ENCODE data around the gene CST3.

CST3 gene

DNA sequence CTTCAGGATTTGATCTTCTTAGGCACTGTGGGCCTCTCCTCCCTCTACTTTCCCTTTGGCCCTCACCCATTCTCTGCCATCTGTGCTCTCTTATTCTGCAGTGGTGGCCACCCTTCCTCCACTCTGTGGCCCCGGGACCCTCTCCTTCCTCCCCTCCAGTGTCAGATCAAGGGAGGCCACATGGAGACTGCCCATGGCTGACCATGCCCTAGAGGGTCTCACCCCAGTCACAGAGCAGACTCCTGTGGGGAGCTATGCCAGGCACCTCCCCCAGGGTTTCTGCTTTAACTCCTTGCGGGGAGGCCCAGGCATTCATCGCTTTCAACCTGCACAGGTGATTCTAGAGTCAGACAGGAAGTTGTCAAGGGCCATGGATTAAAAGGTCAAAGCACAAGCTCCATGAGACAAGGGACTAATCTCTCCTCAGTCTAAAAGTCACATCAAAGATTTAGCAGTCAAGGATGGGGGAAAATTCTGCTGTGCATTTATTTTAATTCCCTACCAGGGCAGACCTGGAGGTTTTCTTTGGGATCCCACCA is 15.7 kb upstream of the CST3 start:
- Histone ChIP-seq H3K27ac (ENCODE audit: low read length) (no peak overlapping the region), H3K9me3 (replicated peaks; ENCODE audit: insufficient read depth, low read length) (no peaks in the 10 kb centered on the region), H3K4me2 (ENCODE audit: low read depth, low read length) (no peak overlapping the region)

DNA sequence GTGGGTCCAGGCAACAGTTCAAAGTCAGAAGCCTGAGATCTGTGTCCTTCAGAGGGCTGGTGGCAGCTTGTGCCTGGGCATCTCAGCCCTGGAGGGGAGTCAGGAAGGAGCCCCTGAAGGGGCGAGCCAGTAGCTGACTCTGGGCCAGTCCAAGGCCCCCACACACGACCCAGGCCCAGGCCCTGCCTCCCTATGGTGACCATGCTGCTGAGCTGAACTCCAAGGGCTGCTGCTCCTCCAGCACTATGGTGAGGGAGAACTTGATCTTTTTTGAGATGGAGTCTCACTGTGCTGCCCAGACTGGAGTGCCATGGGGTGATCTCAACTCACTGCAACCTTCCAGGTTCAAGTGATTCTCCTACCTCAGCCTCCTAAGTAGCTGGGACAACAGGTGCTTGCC is 15.2 kb upstream of the CST3 start:
- DNase-seq: no peak
- Histone ChIP-seq H3K9me2 (replicated peaks; ENCODE audit: insufficient read depth, low read length) (no peaks in the 10 kb centered on the region), H3K9ac (ENCODE audit: low read length) (no peak overlapping the region), H3K27me3 (replicated peaks; ENCODE audit: insufficient read depth, low read length) (no peaks in the 10 kb centered on the region), H2AFZ (ENCODE audit: low read length) (no peak overlapping the region), H3K4me3 (ENCODE audit: low read length) (no peak overlapping the region), H3F3A (ENCODE audit: insufficient read depth, low read length) (no peaks in the 10 kb centered on the region), H3K4me1 (ENCODE audit: low read length) (no peaks in the 10 kb centered on the region), H3K79me2 (ENCODE audit: low read length) (no peaks in the 10 kb centered on the region), H4K20me1 (ENCODE audit: insufficient read depth, low read length) (no peaks in the 10 kb centered on the region), H3K27ac (ENCODE audit: low read length) (no peak overlapping the region), H3K9me3 (replicated peaks; ENCODE audit: insufficient read depth, low read length) (no peaks in the 10 kb centered on the region), H3K4me2 (ENCODE audit: low read depth, low read length) (no peak overlapping the region), H3K36me3 (replicated peaks; ENCODE audit: insufficient read depth, low read length) (no peaks in the 10 kb centered on the region)
- TF ChIP-seq EZH2 (optimal IDR thresholded peaks at IDR 0.05; ENCODE audit: low read depth, low read length) (no peak), EZH2phosphoT487 (IDR thresholded peaks at IDR 0.05; ENCODE audit: low read length) (no peak)
- TF ChIP-seq, protein P1, sequence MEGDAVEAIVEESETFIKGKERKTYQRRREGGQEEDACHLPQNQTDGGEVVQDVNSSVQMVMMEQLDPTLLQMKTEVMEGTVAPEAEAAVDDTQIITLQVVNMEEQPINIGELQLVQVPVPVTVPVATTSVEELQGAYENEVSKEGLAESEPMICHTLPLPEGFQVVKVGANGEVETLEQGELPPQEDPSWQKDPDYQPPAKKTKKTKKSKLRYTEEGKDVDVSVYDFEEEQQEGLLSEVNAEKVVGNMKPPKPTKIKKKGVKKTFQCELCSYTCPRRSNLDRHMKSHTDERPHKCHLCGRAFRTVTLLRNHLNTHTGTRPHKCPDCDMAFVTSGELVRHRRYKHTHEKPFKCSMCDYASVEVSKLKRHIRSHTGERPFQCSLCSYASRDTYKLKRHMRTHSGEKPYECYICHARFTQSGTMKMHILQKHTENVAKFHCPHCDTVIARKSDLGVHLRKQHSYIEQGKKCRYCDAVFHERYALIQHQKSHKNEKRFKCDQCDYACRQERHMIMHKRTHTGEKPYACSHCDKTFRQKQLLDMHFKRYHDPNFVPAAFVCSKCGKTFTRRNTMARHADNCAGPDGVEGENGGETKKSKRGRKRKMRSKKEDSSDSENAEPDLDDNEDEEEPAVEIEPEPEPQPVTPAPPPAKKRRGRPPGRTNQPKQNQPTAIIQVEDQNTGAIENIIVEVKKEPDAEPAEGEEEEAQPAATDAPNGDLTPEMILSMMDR (IDR thresholded peaks at IDR 0.05; ENCODE audit: low read length): no peak

More for the DNA sequence above, 15.7 kb upstream of the CST3 start:
- no peak overlapping the region for H3K4me3 ChIP-seq (ENCODE audit: low read length)
- H3F3A ChIP-seq (ENCODE audit: insufficient read depth, low read length): no peaks in the 10 kb centered on the region
- H3K9me2 ChIP-seq (replicated peaks; ENCODE audit: insufficient read depth, low read length): no peaks in the 10 kb centered on the region
- TF ChIP-seq EZH2 (optimal IDR thresholded peaks at IDR 0.05; ENCODE audit: low read depth, low read length): no peak
- TF ChIP-seq, protein P1 (IDR thresholded peaks at IDR 0.05; ENCODE audit: low read length): no peak
- TF ChIP-seq EZH2phosphoT487 (IDR thresholded peaks at IDR 0.05; ENCODE audit: low read length): no peak
- H3K9ac ChIP-seq (ENCODE audit: low read length): no peak overlapping the region
- no peaks in the 10 kb centered on the region for H3K36me3 ChIP-seq (replicated peaks; ENCODE audit: insufficient read depth, low read length)
- H3K4me1 ChIP-seq (ENCODE audit: low read length): no peaks in the 10 kb centered on the region
- no peaks in the 10 kb centered on the region for H3K27me3 ChIP-seq (replicated peaks; ENCODE audit: insufficient read depth, low read length)
- no peaks in the 10 kb centered on the region for H3K79me2 ChIP-seq (ENCODE audit: low read length)
- no peak overlapping the region for H2AFZ ChIP-seq (ENCODE audit: low read length)
- no peak for DNase-seq
- no peaks in the 10 kb centered on the region for H4K20me1 ChIP-seq (ENCODE audit: insufficient read depth, low read length)

DNA sequence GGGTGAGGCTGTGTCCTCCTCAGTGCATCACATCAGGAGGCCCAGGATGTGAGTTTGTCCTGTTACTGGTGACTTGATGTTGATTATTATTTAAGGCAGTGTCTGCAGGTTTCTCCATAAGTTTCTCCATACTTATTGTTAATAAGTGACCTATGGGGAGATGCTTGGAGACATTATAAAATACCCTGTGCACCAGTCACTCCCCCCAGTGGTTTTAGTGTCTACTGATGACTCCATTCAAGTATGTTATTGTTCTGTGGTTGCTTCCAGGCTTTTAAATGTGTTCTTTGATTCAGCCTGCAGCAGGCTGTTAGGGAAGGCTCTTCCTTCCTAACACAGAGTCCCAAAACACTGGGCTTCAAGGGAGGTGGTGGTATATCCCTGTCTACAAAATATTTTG is 14.6 kb upstream of the CST3 start:
- Histone ChIP-seq H3K36me3 (replicated peaks; ENCODE audit: insufficient read depth, low read length) (no peaks in the 10 kb centered on the region), H3K27me3 (replicated peaks; ENCODE audit: insufficient read depth, low read length) (no peaks in the 10 kb centered on the region)

More for the DNA sequence above, 14.6 kb upstream of the CST3 start:
- H3K9me2 ChIP-seq (replicated peaks; ENCODE audit: insufficient read depth, low read length): no peaks in the 10 kb centered on the region
- H3K9ac ChIP-seq (ENCODE audit: low read length): no peak overlapping the region
- no peak overlapping the region for H3K27ac ChIP-seq (ENCODE audit: low read length)
- no peak overlapping the region for H3K4me3 ChIP-seq (ENCODE audit: low read length)
- no peaks in the 10 kb centered on the region for H3F3A ChIP-seq (ENCODE audit: insufficient read depth, low read length)
- TF ChIP-seq, protein P1 (IDR thresholded peaks at IDR 0.05; ENCODE audit: low read length): no peak
- no peak for TF ChIP-seq EZH2 (optimal IDR thresholded peaks at IDR 0.05; ENCODE audit: low read depth, low read length)
- TF ChIP-seq EZH2phosphoT487 (IDR thresholded peaks at IDR 0.05; ENCODE audit: low read length): no peak
- H3K79me2 ChIP-seq (ENCODE audit: low read length): no peaks in the 10 kb centered on the region
- no peak overlapping the region for H3K4me2 ChIP-seq (ENCODE audit: low read depth, low read length)
- no peaks in the 10 kb centered on the region for H3K9me3 ChIP-seq (replicated peaks; ENCODE audit: insufficient read depth, low read length)
- no peaks in the 10 kb centered on the region for H4K20me1 ChIP-seq (ENCODE audit: insufficient read depth, low read length)
- DNase-seq: no peak
- H3K4me1 ChIP-seq (ENCODE audit: low read length): no peaks in the 10 kb centered on the region
- no peak overlapping the region for H2AFZ ChIP-seq (ENCODE audit: low read length)

Measured in MM.1S (cell line).